GM20431 (cell line): ENCODE measurements around the gene TMEM179.
"Not testable (repeated sequence)": the region's sequence is repeated elsewhere in the genome, so short reads cannot be mapped to it uniquely, and the experiment has no call there.

Experiments
- in situ Hi-C: fragments of 300-500 bp; cut with MseI, MboI; formaldehyde crosslinking; loops from one replicate; pipeline ENCODE4 v1.15.0; 2020; ENCODE audit warnings: low sequenced_read_pairs; ENCODE audit not compliant: unreplicated experiment

TMEM179 gene

GRCh38 chr14:104589338-104590195, 15.0 kb downstream of the TMEM179 start:
- in situ Hi-C loops: no loop called here

GRCh38 chr14:104588066-104588857, 16.3 kb downstream of the TMEM179 start:
- in situ Hi-C loops: no loop called here

GRCh38 chr14:104587641-104588040, 16.9 kb downstream of the TMEM179 start:
- in situ Hi-C loops: no loop called here

- in situ Hi-C loops: no loop called here
Observed at GRCh38 chr14:104586832-104587620, 17.5 kb downstream of the TMEM179 start.

- in situ Hi-C loops: no loop called here
Observed at GRCh38 chr14:104585966-104586697, 18.4 kb downstream of the TMEM179 start.

GRCh38 chr14:104584557-104584956, 20.0 kb downstream of the TMEM179 start:
- in situ Hi-C loops: no loop called here

GRCh38 chr14:104583424-104584306, 20.9 kb downstream of the TMEM179 start:
- in situ Hi-C loops: no loop called here

GRCh38 chr14:104582662-104583061, 21.9 kb downstream of the TMEM179 start:
- in situ Hi-C loops: no loop called here

- in situ Hi-C loops: no loop called here
Observed at GRCh38 chr14:104582005-104582404, 22.6 kb downstream of the TMEM179 start.

GRCh38 chr14:104581521-104581920, 23.1 kb downstream of the TMEM179 start:
- in situ Hi-C loops: no loop called here

- in situ Hi-C loops: no loop called here
Observed at GRCh38 chr14:104580961-104581360, 23.6 kb downstream of the TMEM179 start.

- in situ Hi-C loops: not testable (repeated sequence)
Observed at GRCh38 chr14:104579939-104580338, 24.6 kb downstream of the TMEM179 start.

GRCh38 chr14:104579507-104579906, 25.1 kb downstream of the TMEM179 start, which contains the start of gene C14orf180:
Gene C14orf180 (plus strand): TSS chr14:104579764. CDS start chr14:104586431, 6,667 bp downstream.
- in situ Hi-C loops: no loop called here

- in situ Hi-C loops: no loop called here
Observed at GRCh38 chr14:104578321-104578720, 26.3 kb downstream of the TMEM179 start.

GRCh38 chr14:104577847-104578301, 26.7 kb downstream of the TMEM179 start:
- in situ Hi-C loops: no loop called here

- in situ Hi-C loops: no loop called here
Observed at GRCh38 chr14:104577426-104577825, 27.1 kb downstream of the TMEM179 start.

GRCh38 chr14:104576970-104577332, 27.6 kb downstream of the TMEM179 start:
- in situ Hi-C loops: no loop called here

- in situ Hi-C loops: no loop called here
Observed at GRCh38 chr14:104576232-104576969, 28.2 kb downstream of the TMEM179 start.
